HPDE6-E6E7 (cell line): Measurements from ENCODE around the gene NAALAD2.
"Not testable (repeated sequence)": the region's sequence is repeated elsewhere in the genome, so short reads cannot be mapped to it uniquely, and the experiment has no call there.

Experiments
- DNase-seq: peaks from one replicate; pipeline ENCODE4 v3.0.0; 2011; ENCODE audit warnings: missing footprints; ENCODE audit errors: extremely low spot score

Gene NAALAD2

DNA sequence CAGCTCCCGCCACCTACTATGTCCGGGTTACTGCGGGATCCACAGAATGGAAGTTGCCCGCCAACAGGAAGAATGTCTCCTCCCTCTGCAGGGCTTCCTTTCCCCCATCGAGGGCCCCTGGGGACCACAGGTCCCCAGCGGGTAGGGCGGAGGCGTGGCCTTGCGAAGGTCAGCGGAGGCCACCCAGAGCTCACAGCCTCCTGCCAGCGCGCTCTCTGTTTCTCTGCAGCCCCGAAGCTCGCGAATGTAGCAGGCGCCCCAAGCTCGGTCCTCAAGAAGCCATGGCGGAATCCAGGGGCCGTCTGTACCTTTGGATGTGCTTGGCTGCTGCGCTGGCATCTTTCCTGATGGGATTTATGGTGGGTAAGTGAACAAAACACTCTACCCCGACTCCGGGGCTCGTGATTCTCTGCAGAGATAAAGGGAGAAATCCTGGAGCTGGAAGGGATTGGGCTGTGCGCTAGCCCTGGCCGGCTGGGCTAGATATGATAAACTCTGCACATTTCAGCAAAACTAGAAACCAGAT, at the start of gene NAALAD2:
Gene NAALAD2, plus strand, starts transcription at position 186 of the 526 bp plus-strand sequence. Its CDS starts 96 bp downstream, at position 282.
- DNase-seq, result peak; percentile 5

DNA sequence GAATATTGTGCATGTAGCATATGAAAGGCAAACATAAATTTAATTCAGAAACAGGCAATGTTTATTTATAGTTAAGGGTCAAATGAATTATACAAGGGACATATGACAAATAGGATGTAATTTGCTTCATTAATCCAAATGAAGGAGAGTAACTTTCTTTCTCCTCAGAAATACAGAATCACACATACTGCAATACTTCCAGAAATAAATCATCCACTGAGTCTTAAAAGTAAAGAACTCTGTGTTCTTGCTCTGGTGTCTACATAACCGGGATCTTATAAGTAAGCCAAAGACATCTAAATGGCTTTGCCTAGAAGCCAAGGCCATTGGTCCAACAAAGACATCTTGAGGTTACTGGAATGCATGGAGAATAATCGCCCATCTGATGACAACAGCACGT, 48.8 kb upstream of the NAALAD2 start, which contains the start of gene UBTFL1:
Gene UBTFL1, plus strand, starts transcription at position 301 of the 400 bp plus-strand sequence. Its CDS starts 0 bp downstream, at position 301.
- not testable (repeated sequence) for DNase-seq

DNA sequence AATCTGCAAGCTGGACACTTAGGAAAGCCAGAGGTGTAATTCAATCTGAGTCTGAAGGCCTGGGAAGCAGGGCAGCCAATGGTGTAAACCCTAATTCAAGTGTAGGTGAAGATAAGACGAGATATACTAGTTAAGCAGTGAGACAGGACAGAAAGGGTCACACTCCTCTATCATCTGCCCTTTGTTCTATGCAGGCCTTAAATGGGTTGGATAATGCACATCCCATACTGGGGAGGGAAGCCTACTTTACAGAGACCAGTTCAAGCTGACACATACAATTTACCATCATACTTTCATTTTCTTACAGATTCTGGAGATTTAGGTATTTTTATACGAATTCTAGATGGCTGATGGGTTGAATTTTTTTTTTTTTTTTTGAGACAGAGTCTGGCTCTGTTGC, 45.7 kb upstream of the NAALAD2 start:
- not testable (repeated sequence) for DNase-seq

DNA sequence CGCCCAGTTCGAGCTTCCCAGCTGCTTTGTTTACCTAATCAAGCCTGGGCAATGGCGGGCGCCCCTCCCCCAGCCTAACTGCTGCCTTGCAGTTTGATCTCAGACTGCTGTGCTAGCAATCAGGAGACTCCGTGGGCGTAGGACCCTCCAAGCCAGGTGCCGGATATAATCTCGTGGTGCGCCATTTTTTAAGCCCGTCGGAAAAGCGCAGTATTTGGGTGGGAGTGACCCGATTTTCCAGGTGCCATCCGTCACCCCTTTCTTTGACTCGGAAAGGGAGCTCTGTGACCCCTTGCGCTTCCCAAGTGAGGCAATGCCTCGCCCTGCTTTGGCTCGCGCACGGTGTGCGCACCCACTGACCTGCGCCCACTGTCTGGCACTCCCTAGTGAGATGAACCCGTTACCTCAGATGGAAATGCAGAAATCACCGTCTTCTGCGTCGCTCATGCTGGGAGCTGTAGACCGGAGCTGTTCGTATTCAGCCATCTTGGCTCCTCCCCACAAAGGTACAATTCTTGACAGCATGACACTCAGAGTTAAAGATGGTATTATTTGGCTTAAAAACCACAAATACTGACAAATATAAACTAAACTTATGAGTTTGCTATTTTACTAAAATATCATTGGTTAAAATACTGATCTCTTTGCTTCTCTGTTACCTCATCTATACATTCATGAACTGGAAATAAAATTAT, 39.1 kb upstream of the NAALAD2 start:
- not testable (repeated sequence) for DNase-seq

DNA sequence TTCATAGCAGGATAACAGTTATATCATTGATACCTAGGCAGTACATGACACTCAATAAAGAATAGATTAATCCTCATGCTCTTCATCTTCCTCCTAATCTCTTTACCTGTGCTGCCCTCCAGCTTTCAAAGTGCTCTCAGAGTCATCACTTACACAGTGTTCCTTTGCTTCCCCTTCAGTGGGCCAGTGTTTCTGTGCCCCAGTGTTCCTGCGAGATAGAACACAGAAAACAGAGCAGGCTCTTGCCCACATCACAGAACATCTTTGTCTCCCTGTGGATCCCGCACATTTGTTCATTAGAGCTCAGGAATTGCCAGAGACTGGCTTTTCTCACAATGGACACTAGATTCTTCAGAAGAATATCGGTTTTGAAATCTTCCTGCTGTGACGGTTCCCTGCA, 36.2 kb upstream of the NAALAD2 start:
- not testable (repeated sequence) for DNase-seq

DNA sequence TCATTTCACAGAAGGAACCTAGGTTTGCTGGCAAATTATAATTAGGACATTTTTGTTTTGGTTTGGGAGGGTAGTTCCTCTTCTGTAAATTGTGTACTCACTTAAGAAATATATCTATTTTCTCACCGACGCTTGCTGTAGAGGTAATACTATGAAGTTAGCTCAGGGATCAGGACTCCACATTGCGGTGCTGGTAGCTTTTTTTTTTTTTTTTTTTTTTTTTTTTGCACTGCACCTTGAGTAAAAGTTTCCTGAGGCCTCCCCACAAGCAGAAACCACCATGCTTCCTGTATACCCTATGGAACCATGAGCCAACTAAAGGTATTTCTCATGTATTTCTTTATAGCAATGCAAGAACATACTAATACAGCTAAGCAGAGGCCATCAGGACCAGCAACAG, 34.0 kb upstream of the NAALAD2 start:
- no peak for DNase-seq

DNA sequence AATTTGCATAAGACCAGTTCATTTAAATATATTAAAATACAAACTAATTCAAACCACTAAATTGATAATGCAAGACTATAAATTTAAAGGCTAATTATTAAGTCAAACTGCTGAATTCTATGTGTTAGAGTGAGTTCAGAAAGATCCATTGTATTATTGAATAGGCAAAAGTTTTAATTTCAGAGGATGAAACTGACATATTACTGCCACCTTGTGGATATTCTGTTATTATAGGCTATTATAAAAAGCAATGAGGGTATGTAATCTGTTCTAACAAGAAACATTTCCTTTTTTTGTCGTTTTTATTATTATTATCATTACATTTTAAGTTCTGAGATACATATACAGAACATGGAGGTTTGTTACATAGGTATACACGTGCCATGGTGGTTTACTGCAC, 20.9 kb upstream of the NAALAD2 start:
- no peak for DNase-seq

DNA sequence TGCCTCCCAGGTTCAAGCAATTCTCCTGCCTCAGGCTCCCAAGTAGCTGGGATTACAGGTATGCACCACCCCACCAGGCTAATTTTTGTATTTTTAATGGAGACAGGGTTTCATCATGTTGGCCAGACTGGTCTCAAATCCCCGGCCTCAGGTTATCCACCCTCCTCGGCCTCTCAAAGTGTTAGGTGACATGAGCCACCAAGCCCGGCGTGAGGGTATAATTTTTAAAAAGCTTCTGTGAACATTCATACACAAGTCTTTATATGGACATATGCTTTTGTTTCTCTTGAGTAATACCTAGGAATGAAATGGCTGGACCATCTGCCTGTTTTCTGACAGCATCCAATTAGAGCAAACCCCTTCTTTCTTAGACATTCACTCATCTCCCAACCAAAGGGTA, 14.3 kb upstream of the NAALAD2 start:
- no peak for DNase-seq

DNA sequence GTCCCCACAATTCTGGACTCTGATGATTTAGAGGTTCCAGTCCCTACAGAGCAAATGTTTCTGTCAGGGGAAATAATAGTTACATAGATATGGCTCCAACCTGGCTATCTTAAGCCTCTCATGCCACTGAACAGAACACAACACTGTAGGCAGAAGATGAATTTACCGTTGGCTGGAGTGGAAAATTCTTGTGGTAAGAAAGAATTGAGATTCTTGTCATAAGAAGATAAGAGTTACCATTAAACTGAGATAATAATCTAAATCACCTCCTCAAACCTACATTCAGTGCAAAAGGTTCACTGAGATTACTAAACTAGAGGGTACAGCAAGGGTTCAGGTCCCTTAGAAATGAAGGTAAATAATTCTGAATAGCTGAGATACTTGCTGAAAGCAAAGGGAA, 10.1 kb upstream of the NAALAD2 start:
- no peak for DNase-seq

DNA sequence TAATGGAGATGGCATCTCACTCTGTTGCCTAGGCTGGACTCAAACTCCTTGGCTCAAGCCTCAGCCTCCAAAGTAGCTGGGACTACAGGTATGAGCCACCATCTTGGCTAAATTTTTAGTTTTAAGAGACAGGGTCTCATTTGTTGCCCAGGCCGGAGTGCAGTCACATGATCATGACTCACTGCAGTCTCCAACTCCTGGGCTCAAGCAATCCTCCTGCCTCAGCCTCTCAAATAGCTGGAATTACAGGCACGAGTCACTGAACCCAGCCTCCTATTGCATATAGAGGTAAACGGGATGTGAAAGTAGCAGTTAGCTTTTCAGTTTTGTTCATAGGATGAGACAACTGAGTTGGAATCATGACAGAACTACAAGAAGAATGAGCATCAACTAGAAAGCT, 9.5 kb upstream of the NAALAD2 start:
- DNase-seq, result no peak

DNA sequence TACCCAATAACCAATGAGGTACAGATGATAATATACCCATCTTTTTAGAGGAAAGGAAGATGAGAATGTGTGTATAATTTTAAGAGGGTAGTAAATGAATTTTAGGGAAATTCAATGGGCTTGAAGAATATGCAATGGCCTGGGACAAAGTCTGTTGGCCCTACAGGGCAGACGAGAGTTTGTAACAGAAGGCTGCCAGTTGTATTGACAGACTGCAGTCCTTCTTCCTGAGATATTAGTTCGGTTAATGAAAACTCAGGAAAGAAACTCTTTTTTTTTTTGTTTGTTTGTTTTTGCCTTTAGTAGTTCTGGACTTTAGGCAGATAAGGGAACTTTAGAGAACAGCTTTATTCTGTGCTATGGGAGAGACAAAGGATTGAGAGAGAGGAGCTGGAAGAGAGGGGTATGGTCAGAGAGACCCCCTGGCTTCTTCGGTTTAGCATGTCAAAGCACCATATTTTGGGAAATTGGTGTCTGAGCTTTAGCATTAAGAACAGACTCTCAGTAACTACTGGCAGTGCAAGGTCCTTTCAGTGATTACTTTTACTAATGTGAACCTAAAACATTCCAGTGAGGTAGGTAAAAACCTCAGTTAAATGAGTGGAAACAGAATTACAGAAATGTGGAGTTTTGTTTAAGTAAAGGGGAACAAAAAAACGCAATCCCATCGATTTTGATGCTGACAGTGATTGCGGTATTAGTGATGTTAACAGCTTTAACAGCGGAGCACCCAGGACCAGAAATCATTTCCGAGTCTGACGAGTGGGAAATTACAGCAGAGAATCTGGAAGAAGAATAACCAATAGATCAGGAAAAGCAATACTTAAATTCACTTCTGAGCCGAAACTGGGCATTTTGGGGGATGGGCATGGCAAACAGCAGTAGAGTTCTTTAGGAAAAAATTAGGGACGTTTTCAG, 644 bp upstream of the NAALAD2 start:
- DNase-seq, result no peak

DNA sequence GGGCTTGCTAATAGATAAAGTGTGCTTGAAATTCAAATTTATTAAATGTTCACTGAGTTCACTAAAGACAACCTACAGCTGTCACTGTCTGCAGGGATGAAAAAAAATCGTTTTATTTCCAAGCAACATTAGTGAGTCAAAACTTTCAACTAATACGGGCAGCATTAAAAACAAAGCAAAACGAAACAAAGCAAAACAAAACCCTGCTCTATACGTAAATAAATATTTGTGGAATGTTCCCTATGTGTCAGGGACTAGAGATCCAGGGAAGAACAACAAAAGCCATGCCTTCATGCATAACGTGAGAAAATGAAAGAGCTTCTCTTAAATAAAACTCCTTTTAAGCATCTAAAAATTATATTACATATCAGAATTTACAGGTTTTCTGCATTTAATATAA, 553 bp downstream of the NAALAD2 start:
- DNase-seq, result no peak

DNA sequence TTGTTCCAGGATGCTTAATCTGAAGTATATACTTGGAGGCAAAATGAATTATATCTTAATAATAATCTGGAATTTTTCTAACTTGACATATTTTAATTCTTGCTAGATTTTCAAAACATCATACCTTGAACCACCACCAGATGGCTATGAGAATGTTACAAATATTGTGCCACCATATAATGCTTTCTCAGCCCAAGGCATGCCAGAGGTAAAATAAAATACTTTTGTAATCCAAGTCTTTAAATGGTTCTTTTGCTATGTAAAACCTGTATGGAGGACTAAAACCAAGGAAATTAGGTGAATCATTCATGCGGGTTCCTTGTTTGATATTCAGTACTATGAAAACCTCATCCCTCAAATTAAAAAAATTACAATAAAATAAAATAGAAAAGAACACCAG, 14.4 kb downstream of the NAALAD2 start:
- no peak for DNase-seq

DNA sequence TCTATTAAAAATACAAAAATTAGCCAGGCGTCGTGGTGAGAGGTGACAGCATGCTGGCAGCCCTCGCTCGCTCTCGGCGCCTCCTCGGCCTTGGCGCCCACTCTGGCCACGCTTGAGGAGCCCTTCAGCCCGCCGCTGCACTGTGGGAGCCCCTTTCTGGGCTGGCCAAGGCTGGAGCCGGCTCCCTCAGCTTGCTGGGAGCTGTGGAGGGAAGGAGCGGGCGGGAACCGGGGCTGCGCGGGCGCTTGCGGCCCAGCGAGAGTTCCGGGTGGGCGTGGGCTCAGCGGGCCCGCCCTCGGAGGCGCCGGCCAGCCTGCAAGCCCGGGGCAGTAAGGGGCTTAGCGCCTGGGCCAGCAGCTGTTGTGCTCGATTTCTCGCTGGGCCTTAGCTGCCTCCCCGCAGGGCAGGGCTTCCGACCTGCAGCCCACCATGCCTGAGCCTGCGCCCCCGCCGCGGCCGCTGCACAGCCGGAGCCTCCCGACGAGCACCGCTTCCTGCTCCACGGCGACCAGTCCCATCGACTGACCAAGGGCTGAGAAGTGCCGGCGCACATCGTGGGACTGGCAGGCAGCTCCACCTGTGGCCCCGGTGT, 32.6 kb downstream of the NAALAD2 start:
- DNase-seq, result not testable (repeated sequence)

DNA sequence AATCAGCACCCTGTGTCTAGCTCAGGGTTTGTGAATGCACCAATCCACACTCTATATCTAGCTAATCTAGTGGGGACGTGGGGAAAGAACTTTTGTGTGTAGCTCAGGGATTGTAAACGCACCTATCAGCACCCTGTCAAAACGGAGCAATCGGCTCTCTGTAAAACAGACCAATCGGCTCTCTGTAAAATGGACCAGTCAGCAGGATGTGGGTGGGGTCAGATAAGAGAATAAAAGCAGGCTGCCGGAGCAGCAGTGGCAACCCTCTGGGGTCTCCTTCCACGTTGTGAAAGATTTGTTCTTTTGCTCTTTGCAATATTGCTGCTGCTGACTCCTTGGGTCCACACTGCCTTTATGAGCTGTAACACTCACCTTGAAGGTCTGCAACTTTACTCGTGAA, 33.2 kb downstream of the NAALAD2 start:
- not testable (repeated sequence) for DNase-seq

DNA sequence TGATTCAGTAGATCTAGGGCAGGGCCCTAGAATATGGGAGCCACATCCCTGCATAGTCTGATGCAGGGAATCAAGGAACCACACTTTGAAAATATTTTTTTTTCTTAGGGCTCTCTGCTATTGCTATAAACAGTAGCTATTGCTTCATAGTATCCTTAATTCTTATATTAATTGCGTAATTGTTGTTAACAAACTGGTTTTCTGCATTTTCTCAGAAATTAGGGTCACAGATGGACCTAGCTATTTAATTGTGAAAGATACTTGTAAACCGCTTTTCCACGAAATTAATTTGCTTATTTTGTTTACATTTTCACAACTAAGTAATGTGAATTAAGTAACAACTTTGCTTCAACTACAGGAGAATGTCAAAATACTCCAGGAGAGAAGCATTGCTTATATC, 34.1 kb downstream of the NAALAD2 start:
- DNase-seq, result no peak

DNA sequence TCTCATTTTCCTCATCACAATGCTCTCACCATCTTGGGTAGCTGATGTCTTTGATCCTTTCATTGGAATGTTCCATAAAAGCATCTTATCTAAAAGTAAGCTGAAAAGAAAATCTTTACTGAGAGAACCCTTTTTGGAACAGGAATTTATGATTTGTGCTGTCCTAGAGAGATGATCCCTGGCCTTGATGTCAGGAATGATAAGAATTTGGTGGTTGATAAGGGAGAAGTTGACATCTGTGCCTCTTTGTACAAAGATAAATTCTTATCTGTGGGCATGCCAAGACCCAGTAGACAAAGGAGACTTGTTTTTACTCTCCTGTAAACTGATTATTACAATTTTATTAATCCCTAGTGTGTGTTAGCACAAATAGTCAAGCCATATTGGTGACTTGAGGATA, 36.9 kb downstream of the NAALAD2 start:
- DNase-seq, result no peak

DNA sequence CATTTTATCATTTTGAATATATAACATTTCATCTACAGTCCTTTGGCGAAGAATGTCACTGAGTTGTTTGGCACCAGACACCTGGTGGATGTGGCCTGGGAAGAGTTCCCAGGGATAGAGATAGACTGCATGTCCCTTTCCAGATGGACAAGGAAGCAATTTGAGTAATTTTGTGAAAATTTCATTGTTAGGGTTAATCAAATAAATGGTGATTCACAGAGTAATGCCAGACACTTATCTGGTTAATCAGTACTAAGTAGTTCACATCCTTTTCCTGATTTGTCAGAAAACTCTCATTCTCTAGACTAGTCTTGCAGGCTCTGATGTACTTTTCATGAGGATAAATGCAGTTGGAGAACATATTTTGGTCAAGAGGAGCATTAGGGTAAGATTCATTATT, 41.6 kb downstream of the NAALAD2 start:
- DNase-seq, result no peak

DNA sequence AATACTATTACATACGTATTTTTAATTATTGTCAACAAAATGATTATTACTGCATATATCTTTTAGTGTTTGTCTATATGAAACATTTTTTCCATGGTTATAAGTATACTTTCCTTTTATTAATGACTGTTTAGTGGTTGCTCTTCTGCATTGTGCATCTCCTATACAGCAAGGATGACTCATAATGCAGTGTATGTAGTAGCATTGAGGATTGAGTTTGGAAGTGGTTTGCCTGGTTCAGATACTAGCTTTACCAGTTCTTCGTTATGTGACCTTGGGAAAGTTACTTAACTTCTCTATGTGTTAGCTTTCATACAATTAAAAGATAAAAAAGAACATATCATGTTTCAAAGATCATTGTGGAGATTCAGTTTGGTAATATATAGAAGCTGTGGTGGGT, 44.3 kb downstream of the NAALAD2 start:
- peak; percentile 55 for DNase-seq

DNA sequence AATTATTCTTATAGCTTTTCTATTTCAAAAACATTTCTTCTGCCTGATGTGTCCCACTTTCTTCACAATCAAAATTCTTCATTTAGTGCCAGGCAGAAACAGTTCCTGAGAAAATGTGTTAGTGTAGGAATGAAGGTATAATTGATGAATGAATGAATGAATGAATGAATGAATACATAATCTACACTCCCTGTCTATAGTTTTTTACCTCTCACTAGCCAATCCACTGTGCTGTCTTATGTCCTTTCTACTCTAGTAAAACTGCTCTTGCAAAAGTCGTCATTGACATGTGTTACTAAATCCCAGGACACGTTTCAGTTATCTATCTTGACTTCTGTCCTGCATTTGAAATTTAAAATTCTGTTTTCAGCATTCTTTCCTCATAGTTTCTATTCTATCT, 45.5 kb downstream of the NAALAD2 start:
- no peak for DNase-seq

DNA sequence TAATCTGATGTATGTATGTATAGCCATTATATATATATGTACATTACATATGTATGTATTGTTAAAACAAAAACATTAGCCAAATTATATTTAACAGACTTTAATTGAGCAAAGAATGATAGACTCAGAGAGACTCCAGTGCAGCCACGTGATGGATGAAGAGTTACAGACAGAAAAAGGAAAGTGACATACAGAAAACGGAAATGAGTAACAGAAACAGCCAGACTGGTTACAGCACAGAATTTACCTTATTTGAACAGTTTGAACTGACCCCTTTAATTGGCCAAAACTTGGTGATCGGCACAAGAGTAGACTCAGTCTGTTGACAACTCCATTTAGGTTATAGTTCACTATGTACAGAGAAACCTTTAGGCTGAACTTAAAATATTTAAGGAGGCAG, 53.4 kb downstream of the NAALAD2 start:
- no peak for DNase-seq

DNA sequence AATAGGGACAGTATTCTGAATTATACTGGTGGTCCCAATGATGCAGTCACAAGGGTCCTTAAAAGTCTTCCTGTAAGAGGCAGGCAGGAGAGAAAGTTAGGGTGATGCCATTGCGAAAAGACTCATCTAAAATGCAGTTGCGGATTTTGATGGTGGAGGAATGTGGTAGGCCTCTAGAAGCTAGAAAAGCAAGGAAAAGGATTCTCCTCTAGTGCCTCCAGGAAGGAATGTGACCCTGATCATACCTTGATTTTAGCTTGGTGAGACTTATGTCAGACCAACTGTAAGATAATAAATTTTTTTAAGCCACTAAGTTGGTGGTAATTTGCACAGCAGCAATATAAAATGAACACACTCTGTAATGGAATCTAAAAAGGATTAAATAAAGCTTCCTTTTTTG, 54.5 kb downstream of the NAALAD2 start:
- DNase-seq, result no peak
